B cell (primary cell): Measurements from ENCODE around the gene ATG7.

Source experiments
- EZH2 ChIP-seq: IDR thresholded peaks from 2 replicates; pipeline ENCODE4 v1.6.1; 2012; ENCODE audit warnings: borderline replicate concordance, low read depth, mild to moderate bottlenecking, moderate library complexity, low read length; ENCODE audit not compliant: insufficient read depth, poor library complexity, severe bottlenecking
- TF ChIP-seq, protein P1 (sequence below): fragments of 200-600 bp; IDR thresholded peaks from one replicate; pipeline ENCODE4 v1.8.0; 2022; ENCODE audit warnings: antibody characterized with exemption, mild to moderate bottlenecking

DNA sequence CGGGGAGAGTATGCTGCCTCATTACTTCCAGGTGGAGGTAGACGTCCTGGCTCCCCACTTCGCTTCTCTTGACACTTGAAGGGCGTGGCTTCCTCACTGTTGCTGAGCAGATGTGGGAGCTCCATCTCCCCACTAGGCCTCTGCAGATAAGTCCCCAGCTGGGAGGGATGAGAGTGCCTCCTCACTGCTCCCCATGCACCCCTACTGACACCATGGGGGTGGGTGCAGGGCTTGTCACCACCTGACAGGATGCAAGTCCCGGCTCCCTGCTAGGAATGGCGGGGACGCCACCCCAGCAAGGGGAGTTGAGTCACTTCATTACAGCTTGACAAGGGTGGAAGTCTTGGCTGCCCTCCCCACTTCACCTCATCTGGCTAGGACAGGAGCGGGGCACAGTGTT, 36.8 kb upstream of the ATG7 start:
- TF ChIP-seq, protein P1, sequence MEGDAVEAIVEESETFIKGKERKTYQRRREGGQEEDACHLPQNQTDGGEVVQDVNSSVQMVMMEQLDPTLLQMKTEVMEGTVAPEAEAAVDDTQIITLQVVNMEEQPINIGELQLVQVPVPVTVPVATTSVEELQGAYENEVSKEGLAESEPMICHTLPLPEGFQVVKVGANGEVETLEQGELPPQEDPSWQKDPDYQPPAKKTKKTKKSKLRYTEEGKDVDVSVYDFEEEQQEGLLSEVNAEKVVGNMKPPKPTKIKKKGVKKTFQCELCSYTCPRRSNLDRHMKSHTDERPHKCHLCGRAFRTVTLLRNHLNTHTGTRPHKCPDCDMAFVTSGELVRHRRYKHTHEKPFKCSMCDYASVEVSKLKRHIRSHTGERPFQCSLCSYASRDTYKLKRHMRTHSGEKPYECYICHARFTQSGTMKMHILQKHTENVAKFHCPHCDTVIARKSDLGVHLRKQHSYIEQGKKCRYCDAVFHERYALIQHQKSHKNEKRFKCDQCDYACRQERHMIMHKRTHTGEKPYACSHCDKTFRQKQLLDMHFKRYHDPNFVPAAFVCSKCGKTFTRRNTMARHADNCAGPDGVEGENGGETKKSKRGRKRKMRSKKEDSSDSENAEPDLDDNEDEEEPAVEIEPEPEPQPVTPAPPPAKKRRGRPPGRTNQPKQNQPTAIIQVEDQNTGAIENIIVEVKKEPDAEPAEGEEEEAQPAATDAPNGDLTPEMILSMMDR: no peak
- TF ChIP-seq EZH2: no peak
